RKO (cell line): Measurements from ENCODE around the gene LILRA6.
A peak's percentile ranks its signal among the peaks of the same experiment; 100 is the strongest.
"Not testable (repeated sequence)": the region's sequence is repeated elsewhere in the genome, so short reads cannot be mapped to it uniquely, and the experiment has no call there.

ENCODE experiments used
- DNase-seq: peaks from one replicate; pipeline ENCODE4 v3.0.0-alpha.2; 2016; ENCODE audit warnings: low spot score

Gene LILRA6

DNA sequence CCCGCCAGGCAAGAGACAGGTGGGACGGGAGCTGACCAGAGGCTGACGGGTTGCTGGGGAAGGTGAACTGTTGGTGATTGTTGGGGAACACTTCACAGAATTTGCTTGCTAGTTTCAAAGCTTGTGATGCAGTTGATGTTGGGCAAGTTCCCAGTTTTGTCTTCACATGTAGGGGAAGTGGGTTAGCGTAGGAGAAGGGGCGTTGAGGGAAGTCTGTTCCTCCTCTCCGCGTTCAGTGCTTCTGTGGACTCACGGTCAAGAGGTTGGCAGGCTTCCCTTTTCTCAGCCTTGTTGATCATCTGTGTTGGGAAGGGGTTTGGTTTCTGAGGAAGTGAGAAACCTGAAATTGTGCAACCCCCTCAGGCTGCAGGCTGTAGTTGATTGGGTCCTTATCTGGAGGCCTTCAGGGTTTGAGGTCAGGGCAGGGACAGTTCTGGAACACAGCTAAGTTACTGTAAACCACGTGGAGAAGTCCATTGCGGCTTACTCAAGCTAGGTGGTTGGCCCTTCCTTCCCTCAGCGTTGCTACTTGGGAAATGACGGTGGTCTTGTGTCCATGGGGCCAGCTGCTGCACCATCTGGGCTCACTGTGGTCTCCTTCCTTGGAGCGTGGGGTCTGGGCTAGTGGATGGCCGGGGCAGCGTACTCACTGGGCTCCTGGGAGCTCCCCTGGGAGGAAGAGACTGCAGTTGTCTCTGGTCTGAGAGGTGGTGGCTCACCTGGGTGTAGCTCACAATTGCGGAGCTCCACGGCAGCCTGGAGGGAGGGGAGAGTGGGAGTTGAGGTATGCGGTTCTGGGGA lies 34.4 kb downstream of the LILRA6 start:
- peak; percentile 44 for DNase-seq

- no peak for DNase-seq
Observed at GRCh38 chr19:54207676-54207982, 35.0 kb downstream of the LILRA6 start.

GRCh38 chr19:54207193-54207592 lies 35.4 kb downstream of the LILRA6 start:
- not testable (repeated sequence) for DNase-seq

DNA sequence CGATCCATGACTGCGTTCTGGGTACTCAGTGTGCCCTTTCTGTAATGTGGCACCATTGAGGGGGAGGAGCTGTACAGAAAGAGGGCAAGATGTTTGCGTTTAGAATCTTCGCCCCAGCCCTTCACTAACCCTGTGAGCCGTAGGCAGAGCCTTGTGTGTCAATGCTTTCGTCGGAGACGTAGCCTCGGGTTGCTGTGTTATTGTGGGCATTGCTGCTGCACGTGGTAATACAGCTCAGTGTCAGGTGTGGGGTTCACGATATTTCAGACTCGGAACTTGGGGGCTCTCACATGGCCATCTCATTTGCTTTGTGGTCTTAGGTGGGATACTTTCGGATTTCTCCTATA lies 35.8 kb downstream of the LILRA6 start:
- no peak for DNase-seq

DNA sequence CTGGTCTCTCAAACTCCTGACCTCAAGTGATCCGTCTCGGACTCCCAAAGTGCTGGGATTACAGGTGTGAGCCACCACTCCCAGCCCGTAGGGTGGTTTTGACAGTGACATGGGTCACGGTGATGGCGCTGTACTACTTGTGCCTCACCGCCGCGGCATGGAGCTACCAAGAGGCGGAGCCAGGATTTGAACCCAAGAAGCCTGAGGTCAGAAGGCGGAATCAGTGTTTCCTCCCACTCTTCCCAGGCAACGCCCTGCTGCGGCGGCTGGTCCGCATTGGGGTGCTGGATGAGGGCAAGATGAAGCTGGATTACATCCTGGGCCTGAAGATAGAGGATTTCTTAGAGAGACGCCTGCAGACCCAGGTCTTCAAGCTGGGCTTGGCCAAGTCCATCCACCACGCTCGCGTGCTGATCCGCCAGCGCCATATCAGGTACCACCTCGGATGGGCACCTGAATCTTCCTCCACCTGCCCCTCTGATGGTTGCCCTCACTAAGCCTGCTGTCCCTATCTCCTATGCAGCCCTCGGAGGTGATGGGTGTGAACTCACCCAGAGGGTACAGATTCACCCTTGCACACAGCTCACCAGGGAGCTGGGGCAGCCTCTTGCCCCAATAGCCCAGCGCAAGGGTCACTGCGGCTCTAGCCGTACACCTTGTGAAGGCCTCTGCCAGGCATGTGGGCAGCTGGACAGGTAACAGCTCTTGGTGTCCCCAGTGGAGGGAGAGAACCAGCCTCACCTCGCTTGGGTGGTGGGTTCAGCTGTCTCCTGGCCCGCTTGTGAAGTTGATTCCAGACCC lies 36.4 kb downstream of the LILRA6 start:
- DNase-seq, result no peak

GRCh38 chr19:54204767-54205468 lies 37.7 kb downstream of the LILRA6 start:
- DNase-seq, result no peak

- peak; percentile 48 for DNase-seq
Observed at GRCh38 chr19:54203151-54203611, 39.4 kb downstream of the LILRA6 start.

DNA sequence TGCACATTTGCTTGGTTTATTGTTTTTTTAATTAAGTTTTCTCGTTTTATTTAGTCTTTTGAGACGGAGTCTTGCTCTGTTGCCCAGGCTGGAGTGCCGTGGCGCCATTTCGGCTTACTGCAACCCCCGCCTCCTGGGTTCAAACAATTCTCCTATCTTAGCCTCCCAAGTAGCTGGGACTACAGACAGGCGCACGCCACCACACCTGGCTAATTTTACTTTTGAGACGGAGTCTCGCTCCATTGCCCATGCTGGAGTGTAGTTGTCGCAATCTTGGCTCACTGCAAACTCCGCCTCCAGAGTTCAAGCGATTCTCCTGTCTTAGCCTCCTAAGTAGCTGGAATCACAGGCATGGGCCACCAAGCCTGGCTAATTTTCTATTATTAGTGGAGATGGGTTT lies 40.6 kb downstream of the LILRA6 start:
- peak; percentile 31 for DNase-seq

DNA sequence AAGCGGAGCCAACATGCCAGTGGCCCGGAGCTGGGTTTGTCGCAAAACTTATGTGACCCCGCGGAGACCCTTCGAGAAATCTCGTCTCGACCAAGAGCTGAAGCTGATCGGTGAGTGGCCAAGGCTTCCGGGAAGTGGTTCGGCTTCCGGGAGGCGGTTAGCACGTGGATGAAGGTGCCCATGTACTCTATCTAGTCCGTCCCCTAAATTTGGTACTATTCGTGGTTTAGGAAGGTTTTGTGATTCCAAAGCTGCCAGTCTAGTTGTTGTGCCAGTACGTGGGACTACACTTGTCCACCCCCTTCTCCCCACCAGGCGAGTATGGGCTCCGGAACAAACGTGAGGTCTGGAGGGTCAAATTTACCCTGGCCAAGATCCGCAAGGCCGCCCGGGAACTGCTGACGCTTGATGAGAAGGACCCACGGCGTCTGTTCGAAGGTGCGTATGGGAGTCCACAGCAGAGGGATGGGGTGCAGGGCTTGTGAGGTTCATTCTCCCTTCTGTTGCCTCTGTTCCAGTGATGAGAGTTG lies 41.4 kb downstream of the LILRA6 start:
- DNase-seq, result peak; percentile 27

DNA sequence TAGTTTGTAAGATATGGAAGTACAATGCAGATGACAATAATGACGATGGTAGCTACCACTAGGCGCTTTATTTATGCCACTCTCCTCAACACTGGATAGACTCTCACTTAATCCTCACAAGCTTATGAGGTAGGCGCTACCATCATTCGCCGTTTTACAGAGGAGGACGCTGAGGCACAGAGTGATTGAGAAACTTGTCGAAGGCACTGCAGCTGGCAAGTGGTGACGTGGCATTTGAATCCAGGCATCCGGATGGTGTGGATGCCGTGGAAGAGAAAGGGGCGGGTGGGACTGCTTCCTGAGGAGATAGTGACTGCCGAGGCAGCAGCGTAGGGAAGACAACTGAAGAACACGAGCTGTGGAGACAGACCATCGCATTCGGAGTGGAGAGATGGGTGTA lies 43.2 kb downstream of the LILRA6 start:
- DNase-seq, result no peak

DNA sequence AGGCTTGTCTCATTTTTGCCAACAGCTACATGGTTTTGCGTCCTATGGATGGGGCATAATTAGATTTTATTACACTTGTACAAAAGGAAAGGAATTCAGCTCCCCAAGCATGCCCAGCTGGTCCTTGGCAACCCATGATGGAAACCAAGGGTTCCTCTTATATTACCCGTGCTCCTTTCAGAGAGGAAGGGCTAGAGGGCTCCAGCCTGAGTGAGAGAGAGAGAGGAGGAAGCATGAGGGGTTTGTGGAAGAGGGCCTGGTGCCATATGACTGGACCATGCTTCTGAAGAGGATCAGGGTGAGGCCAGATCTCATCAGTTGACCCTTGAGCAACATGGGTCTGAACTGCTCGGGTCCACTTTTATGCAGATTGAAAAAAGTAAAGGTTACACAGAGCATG lies 45.5 kb downstream of the LILRA6 start:
- no peak for DNase-seq

DNA sequence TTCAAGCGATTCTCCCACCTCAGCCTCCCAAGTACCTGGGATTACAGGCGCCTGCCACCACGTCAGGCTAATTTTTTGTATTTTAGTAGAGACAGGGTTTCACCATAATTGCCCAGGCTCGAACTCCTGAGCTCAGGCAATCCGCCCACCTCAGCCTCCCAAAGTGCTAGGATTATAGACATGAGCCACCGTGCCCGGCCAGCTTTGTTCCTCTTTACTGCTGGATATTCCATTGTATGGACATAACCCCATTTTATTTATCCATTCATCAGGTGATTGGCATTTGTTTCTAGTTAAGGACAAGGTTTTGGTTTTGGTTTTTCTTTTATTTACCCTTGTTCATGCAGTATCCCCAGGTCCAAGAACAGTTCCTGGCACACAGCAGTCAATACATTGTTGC lies 46.1 kb downstream of the LILRA6 start:
- DNase-seq, result no peak

DNA sequence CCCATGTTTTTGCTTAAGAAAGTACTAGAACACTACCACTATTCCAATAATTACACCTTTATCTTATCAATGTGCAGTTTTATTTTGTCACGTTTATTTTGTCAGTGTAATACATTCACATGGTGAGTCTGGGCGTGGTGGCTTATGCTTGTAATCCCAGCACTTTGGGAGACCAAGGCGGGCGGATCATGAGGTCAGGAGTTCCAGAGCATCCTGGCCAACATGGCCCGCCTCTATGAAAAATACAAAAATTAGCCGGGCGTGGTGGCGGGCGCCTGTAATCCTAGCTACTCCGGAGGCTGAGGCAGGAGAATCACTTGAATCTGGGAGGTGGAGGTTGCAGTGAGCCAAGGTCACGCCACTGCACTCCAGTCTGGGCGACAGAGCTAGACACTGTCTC lies 48.1 kb downstream of the LILRA6 start:
- not testable (repeated sequence) for DNase-seq

- no peak for DNase-seq
Observed at GRCh38 chr19:54193011-54193410, 49.6 kb downstream of the LILRA6 start.

GRCh38 chr19:54191811-54192453 lies 50.7 kb downstream of the LILRA6 start:
- peak; percentile 54 for DNase-seq

DNA sequence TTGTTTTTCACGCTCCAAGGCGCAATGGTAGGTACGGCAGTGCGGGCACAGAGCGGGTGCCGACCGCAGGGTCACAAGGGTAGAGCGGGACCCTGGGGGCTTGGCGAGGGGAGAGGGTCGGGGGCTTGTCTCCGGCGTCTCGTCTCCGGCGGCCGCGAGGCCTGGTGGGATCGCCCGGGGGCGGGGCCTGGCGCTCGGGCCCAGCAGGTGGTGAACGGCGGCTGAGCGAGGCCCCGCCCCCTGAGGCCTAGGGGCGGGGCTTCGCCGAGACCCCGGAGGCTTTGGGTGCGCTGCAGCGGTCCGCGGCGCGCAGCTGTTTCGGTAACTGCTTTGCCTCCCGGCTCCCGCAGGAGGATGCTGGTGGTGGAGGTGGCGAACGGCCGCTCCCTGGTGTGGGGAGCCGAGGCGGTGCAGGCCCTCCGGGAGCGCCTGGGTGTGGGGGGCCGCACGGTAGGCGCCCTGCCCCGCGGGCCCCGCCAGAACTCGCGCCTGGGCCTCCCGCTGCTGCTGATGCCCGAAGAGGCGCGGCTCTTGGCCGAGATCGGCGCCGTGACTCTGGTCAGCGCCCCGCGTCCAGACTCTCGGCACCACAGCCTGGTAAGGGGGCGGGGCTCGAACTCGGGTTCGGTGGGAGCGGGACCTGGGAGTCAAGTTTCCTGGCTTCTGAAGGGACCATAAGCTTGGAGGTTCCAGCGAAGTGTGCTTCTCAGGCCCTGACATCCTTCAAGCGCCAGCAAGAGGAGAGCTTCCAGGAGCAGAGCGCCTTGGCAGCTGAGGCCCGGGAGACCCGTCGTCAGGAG lies 51.4 kb downstream of the LILRA6 start, which contains the start of gene TSEN34:
Gene TSEN34, plus strand, starts transcription at position 298 of the 800 bp plus-strand sequence. Its CDS starts 57 bp downstream, at position 355.
- DNase-seq, result peak; percentile 86

DNA sequence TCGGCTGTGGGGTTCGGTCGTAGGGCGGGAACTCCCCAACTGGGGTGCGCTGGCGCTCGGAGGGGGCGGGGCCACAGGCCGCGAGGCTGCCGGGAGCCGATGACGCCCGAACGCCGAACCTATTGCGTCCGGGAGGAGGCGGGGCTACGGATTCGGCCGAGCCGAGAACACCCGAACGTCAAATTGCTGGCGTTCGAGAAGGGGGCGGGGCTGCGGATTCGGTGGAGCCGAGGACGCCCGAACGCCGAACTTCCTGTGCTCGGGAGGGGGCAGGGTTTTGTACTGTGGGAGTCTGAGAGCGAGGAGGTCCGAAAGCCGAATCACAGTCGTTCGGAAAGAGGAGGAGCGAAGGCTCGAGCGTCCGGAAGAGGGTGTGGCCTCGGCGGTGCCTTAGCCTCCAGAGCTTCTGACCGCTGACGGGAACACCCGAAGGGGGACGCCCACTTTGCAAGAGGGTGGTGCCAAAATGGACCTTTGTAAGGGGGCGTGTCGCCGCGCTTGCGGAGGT lies 52.0 kb downstream of the LILRA6 start:
- DNase-seq, result peak; percentile 99

GRCh38 chr19:54189735-54190502 lies 52.7 kb downstream of the LILRA6 start:
- DNase-seq, result peak; percentile 100

DNA sequence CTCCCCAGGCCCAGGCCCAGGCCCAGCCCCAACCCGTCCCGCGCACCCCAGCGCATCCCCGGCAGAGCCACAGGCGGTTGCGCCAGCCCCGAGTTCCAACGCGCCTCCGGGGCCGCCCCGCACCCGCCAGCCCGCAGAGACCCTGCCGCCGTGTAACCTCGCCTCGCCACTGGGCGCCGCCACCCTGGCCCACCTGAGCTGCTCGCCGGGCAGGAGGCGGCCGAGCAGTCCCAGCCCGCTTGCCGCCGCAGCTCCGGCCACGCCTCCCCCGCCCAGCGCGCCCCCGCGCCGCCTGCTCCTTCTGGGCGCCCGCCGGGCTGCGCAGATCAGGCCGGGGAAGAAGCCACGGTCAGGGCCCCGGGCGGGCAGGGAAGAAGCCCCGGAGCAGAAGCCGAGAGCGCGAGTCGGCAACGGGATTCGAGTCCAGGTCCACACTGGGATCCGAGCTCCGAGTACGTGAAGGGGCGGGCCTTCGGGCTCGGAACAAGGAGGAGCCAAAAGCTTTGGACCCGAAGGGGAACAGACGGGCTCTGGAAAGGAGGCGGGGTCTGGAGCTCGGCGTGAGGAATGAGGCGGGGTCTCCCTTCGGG lies 53.4 kb downstream of the LILRA6 start, which contains the start of gene MBOAT7:
Gene MBOAT7, minus strand, starts transcription at position 436 of the 590 bp plus-strand sequence. CDS start 1,072 bp downstream, outside the sequence.
- no peak for DNase-seq
